Astrocyte (in vitro differentiated cells and primary cell): ENCODE data around the gene LMNTD2. TPM values are rescaled to one million over a fixed set of nuclear protein-coding genes. Genes with fewer than 3 reads are reported as not detected.

Experiments used
- DNase-seq: peaks from one replicate; pipeline ENCODE4 v3.0.0-alpha.2; 2010; ENCODE audit warnings: low read depth
- FAIRE-seq: peaks from 2 replicates; lab custom pipeline; 2011; peaks lifted over from hg19 to GRCh38; lab: Jason Lieb, UNC
- H2AFZ ChIP-seq: 2 replicates; pipeline ENCODE4 v1.6.0; 2012; ENCODE audit warnings: low read depth, low read length, inconsistent platforms
- H3K27ac ChIP-seq: 2 replicates; pipeline ENCODE4 v1.5.1; 2011; ENCODE audit warnings: low read depth, low read length, inconsistent platforms
- H3K27me3 ChIP-seq: 2 replicates; pipeline ENCODE4 v1.6.0; 2011; ENCODE audit warnings: low read length, inconsistent platforms; ENCODE audit not compliant: insufficient read depth
- H3K36me3 ChIP-seq: 2 replicates; pipeline ENCODE4 v1.5.1; 2011; ENCODE audit warnings: low read length, inconsistent platforms; ENCODE audit not compliant: insufficient read depth
- H3K4me1 ChIP-seq: 2 replicates; pipeline ENCODE4 v1.5.1; 2011; ENCODE audit warnings: low read length, inconsistent platforms; ENCODE audit not compliant: insufficient read depth
- H3K4me2 ChIP-seq: 2 replicates; pipeline ENCODE4 v1.6.0; 2012; ENCODE audit warnings: low read length, inconsistent platforms
- H3K4me3 ChIP-seq: 2 replicates; pipeline ENCODE4 v1.5.1; 2011; ENCODE audit warnings: low read depth, mild to moderate bottlenecking, low read length, inconsistent platforms; ENCODE audit not compliant: insufficient read depth
- H3K79me2 ChIP-seq: 2 replicates; pipeline ENCODE4 v1.6.0; 2012; ENCODE audit warnings: mild to moderate bottlenecking, low read length, inconsistent platforms; ENCODE audit not compliant: insufficient read depth
- H3K9ac ChIP-seq: 2 replicates; pipeline ENCODE4 v1.6.0; 2012; ENCODE audit warnings: mild to moderate bottlenecking, low read length, inconsistent platforms
- H3K9me3 ChIP-seq: 2 replicates; pipeline ENCODE4 v1.5.1; 2012; ENCODE audit warnings: low read depth, mild to moderate bottlenecking, low read length, inconsistent platforms; ENCODE audit not compliant: insufficient read depth
- H4K20me1 ChIP-seq: 2 replicates; pipeline ENCODE4 v1.6.0; 2012; ENCODE audit warnings: low read length, inconsistent platforms; ENCODE audit not compliant: insufficient read depth
- H3K27ac Mint-ChIP-seq: one replicate; pipeline ENCODE4 v1.8.0; 2021; ENCODE audit warnings: mild to moderate bottlenecking, mixed read lengths; ENCODE audit not compliant: unreplicated experiment
- H3K27me3 Mint-ChIP-seq: one replicate; pipeline ENCODE4 v1.8.0; 2021; ENCODE audit warnings: low read depth, mixed read lengths; ENCODE audit not compliant: unreplicated experiment
- H3K36me3 Mint-ChIP-seq: one replicate; pipeline ENCODE4 v1.8.0; 2021; ENCODE audit warnings: low read depth, mixed read lengths; ENCODE audit not compliant: unreplicated experiment
- H3K4me1 Mint-ChIP-seq: one replicate; pipeline ENCODE4 v1.8.0; 2021; ENCODE audit warnings: low read depth, mixed read lengths; ENCODE audit not compliant: unreplicated experiment
- H3K4me3 Mint-ChIP-seq: one replicate; pipeline ENCODE4 v1.8.0; 2021; ENCODE audit warnings: mild to moderate bottlenecking, moderate library complexity, mixed read lengths; ENCODE audit not compliant: unreplicated experiment
- H3K9me3 Mint-ChIP-seq: one replicate; pipeline ENCODE4 v1.8.0; 2021; ENCODE audit warnings: mild to moderate bottlenecking, mixed read lengths; ENCODE audit not compliant: unreplicated experiment
- CTCF ChIP-seq: IDR thresholded peaks from 2 replicates; pipeline ENCODE4 v1.5.1; 2011; ENCODE audit warnings: low read depth, mild to moderate bottlenecking, inconsistent platforms, low read length, moderate library complexity; ENCODE audit not compliant: insufficient read depth
- EZH2 ChIP-seq: IDR thresholded peaks from 2 replicates; pipeline ENCODE4 v1.6.1; 2012; ENCODE audit warnings: mild to moderate bottlenecking, low read length, inconsistent platforms; ENCODE audit not compliant: insufficient read depth
- total RNA-seq: library from RNA; stranded (reverse); gene quantifications from 2 replicates; pipeline ENCODE4 v1.2.1, GENCODE V29; 2021

LMNTD2 gene
- total RNA-seq, 1 donor from 2014 or later: 2.8 TPM

- Histone ChIP-seq H3K27ac (no peak overlapping the region), H3K79me2 (no peaks in the 10 kb centered on the region), H2AFZ (peak overlapping the region; percentile 73), H3K9ac (no peak overlapping the region), H3K4me2 (peak overlapping the region; percentile 93), H3K9me3 (no peaks in the 10 kb centered on the region), H3K4me1 (peaks cover 8% of the 10 kb centered on the region), H3K27me3 (peaks cover 23% of the 10 kb centered on the region), H4K20me1 (no peaks in the 10 kb centered on the region), H3K4me3 (peak overlapping the region; percentile 67), H3K36me3 (no peaks in the 10 kb centered on the region)
- TF ChIP-seq CTCF (no peak), EZH2 (no peak)
- Mint-ChIP-seq H3K9me3 (peaks cover 2% of the 10 kb centered on the region), H3K4me1 (peaks cover 4% of the 10 kb centered on the region), H3K4me3 (peak overlapping the region; percentile 81), H3K27ac (peak overlapping the region; percentile 70), H3K27me3 (peaks cover 9% of the 10 kb centered on the region), H3K36me3 (peaks cover 9% of the 10 kb centered on the region)
- no peak for DNase-seq
- no peak for FAIRE-seq
Measured at GRCh38 chr11:559712-560304, 730 bp downstream of the LMNTD2 start.

GRCh38 chr11:559020-559620, 1.4 kb downstream of the LMNTD2 start:
- H3K36me3 Mint-ChIP-seq: peaks cover 6% of the 10 kb centered on the region
- TF ChIP-seq EZH2 (no peak), CTCF (no peak)

GRCh38 chr11:558503-558902, 2.0 kb downstream of the LMNTD2 start:
- peaks cover 9% of the 10 kb centered on the region for H3K27me3 Mint-ChIP-seq
- no peak overlapping the region for H3K27ac Mint-ChIP-seq
- H3K27ac ChIP-seq: no peak overlapping the region
- TF ChIP-seq CTCF: no peak
- no peak for TF ChIP-seq EZH2
- peaks cover 4% of the 10 kb centered on the region for H3K4me1 Mint-ChIP-seq
- H3K9me3 Mint-ChIP-seq: peaks cover 2% of the 10 kb centered on the region
- no peak overlapping the region for H3K4me3 Mint-ChIP-seq
- H2AFZ ChIP-seq: no peak overlapping the region
- H3K4me2 ChIP-seq: no peak overlapping the region
- no peaks in the 10 kb centered on the region for H4K20me1 ChIP-seq
- peaks cover 1% of the 10 kb centered on the region for H3K36me3 Mint-ChIP-seq
- H3K79me2 ChIP-seq: no peaks in the 10 kb centered on the region
- H3K4me3 ChIP-seq: no peak overlapping the region
- peaks cover 23% of the 10 kb centered on the region for H3K27me3 ChIP-seq
- FAIRE-seq (no peak), DNase-seq (no peak)
- H3K36me3 ChIP-seq: no peaks in the 10 kb centered on the region
- peaks cover 8% of the 10 kb centered on the region for H3K4me1 ChIP-seq
- no peak overlapping the region for H3K9ac ChIP-seq
- no peaks in the 10 kb centered on the region for H3K9me3 ChIP-seq

More at GRCh38 chr11:559020-559620, 1.4 kb downstream of the LMNTD2 start:
- Mint-ChIP-seq H3K27ac (no peak overlapping the region), H3K4me1 (peaks cover 4% of the 10 kb centered on the region), H3K4me3 (no peak overlapping the region), H3K9me3 (peaks cover 2% of the 10 kb centered on the region), H3K27me3 (peaks cover 9% of the 10 kb centered on the region)
- Histone ChIP-seq H3K36me3 (no peaks in the 10 kb centered on the region), H2AFZ (no peak overlapping the region), H3K27me3 (peaks cover 23% of the 10 kb centered on the region), H3K4me1 (peaks cover 8% of the 10 kb centered on the region), H3K9me3 (no peaks in the 10 kb centered on the region), H3K79me2 (no peaks in the 10 kb centered on the region), H3K4me2 (no peak overlapping the region), H3K4me3 (no peak overlapping the region), H3K9ac (no peak overlapping the region), H4K20me1 (no peaks in the 10 kb centered on the region), H3K27ac (no peak overlapping the region)
- FAIRE-seq (no peak), DNase-seq (no peak)
